PC-3 (cell line): Measurements from ENCODE around the gene ALG2. TPM values are rescaled to one million over a fixed set of nuclear protein-coding genes. Genes with fewer than 3 reads are reported as not detected.

ENCODE experiments used
- ATAC-seq: fragments of 200-7000 bp; cut with Tn5 transposase; 2 replicates; pipeline ENCODE4 v1.9.1; 2020; ENCODE audit warnings: mild to moderate bottlenecking, moderate library complexity
- BruUV-seq: library from RNA; stranded (reverse); fragments of 400-500 nt; replicated peaks from 2 replicates; lab custom pipeline; 2021; lab: Mats Ljungman, UMichigan
- CTCF ChIA-PET: fragments of 300-600 bp; sonication (Branson Sonifier 250); formaldehyde crosslinking; loops from one replicate; lab custom pipeline; 2022; ENCODE audit warnings: antibody characterized with exemption; lab: Charles Lee
- POLR2A ChIA-PET: fragments of 300-600 bp; sonication (Branson Sonifier 250); formaldehyde crosslinking; loops from one replicate; lab custom pipeline; 2022; ENCODE audit warnings: antibody characterized with exemption; ENCODE audit not compliant: unreplicated experiment; lab: Charles Lee
- DNase-seq: peaks from one replicate; pipeline ENCODE4 v3.0.0-alpha.2; 2015
- H2AFZ ChIP-seq: fragments of 300-600 bp; sonication (generic); 2 replicates; pipeline ENCODE4 v1.6.0; 2016; ENCODE audit warnings: antibody characterized with exemption, low read length
- H3F3A ChIP-seq: fragments of 300-600 bp; sonication (generic); one replicate; pipeline ENCODE4 v1.6.0; 2017; ENCODE audit warnings: antibody characterized with exemption, low read length, control low read depth, mild to moderate bottlenecking; ENCODE audit not compliant: unreplicated experiment
- H3K27ac ChIP-seq: fragments of 300-600 bp; sonication (generic); 2 replicates; pipeline ENCODE4 v1.5.1; 2016; ENCODE audit warnings: mild to moderate bottlenecking, low read length
- H3K27me3 ChIP-seq: fragments of 300-600 bp; sonication (generic); 2 replicates; pipeline ENCODE4 v1.6.1; 2016; ENCODE audit warnings: low read length, mixed read lengths
- H3K36me3 ChIP-seq: fragments of 300-600 bp; sonication (generic); 2 replicates; pipeline ENCODE4 v1.6.1; 2016; ENCODE audit warnings: low read depth, mixed run types, low read length, mixed read lengths
- H3K4me1 ChIP-seq: fragments of 300-600 bp; sonication (generic); 2 replicates; pipeline ENCODE4 v1.5.1; 2016; ENCODE audit warnings: low read length; ENCODE audit not compliant: insufficient read depth
- H3K4me2 ChIP-seq: fragments of 300-600 bp; sonication (generic); 2 replicates; pipeline ENCODE4 v1.6.0; 2016; ENCODE audit warnings: low read length
- H3K4me3 ChIP-seq: fragments of 300-600 bp; sonication (generic); 2 replicates; pipeline ENCODE4 v1.5.1; 2016; ENCODE audit warnings: mild to moderate bottlenecking, low read length, mixed read lengths
- H3K79me2 ChIP-seq: fragments of 300-600 bp; sonication (generic); 2 replicates; pipeline ENCODE4 v1.6.1; 2017; ENCODE audit warnings: low read length, mixed read lengths
- H3K9ac ChIP-seq: fragments of 300-600 bp; sonication (generic); 2 replicates; pipeline ENCODE4 v1.6.0; 2016; ENCODE audit warnings: mild to moderate bottlenecking, low read length
- H3K9me2 ChIP-seq: fragments of 300-600 bp; sonication (generic); replicated peaks from 2 replicates; pipeline ENCODE4 v1.6.1; 2016; ENCODE audit warnings: mixed run types, low read length, mixed read lengths
- H3K9me3 ChIP-seq: fragments of 300-600 bp; sonication (generic); 2 replicates; pipeline ENCODE4 v1.6.1; 2016; ENCODE audit warnings: low read length, mixed read lengths
- H4K20me1 ChIP-seq: fragments of 300-600 bp; sonication (generic); 2 replicates; pipeline ENCODE4 v1.6.1; 2016; ENCODE audit warnings: low read length, mixed read lengths
- EZH2 ChIP-seq: fragments of 300-600 bp; sonication (generic); IDR thresholded peaks from one replicate; pipeline ENCODE4 v1.6.1; 2017; ENCODE audit warnings: antibody characterized with exemption, mild to moderate bottlenecking, low read length; ENCODE audit not compliant: unreplicated experiment
- EZH2phosphoT487 ChIP-seq: fragments of 300-600 bp; sonication (generic); IDR thresholded peaks from 2 replicates; pipeline ENCODE4 v1.6.1; 2018; ENCODE audit warnings: mild to moderate bottlenecking, antibody characterized with exemption, low read length, borderline replicate concordance
- intact Hi-C: fragments of 100-400 bp; cut with micrococcal nuclease; formaldehyde crosslinking; loops from 2 replicates; pipeline ENCODE4 v1.9.0; 2023
- total RNA-seq: library from RNA; depleted of rRNA; stranded (reverse); fragments of >200 nt; gene quantifications from 2 replicates; pipeline ENCODE4 v1.2.3, GENCODE V29; 2014
- TF ChIP-seq, protein P1 (sequence below): fragments of 300-600 bp; sonication (generic); conservative IDR thresholded peaks from 2 replicates; pipeline ENCODE4 v1.5.1; 2017; ENCODE audit warnings: antibody characterized with exemption, low read depth, mild to moderate bottlenecking, low read length

Gene ALG2
- total RNA-seq, 1 experiment from 2014 or later = 33.2 TPM

DNA sequence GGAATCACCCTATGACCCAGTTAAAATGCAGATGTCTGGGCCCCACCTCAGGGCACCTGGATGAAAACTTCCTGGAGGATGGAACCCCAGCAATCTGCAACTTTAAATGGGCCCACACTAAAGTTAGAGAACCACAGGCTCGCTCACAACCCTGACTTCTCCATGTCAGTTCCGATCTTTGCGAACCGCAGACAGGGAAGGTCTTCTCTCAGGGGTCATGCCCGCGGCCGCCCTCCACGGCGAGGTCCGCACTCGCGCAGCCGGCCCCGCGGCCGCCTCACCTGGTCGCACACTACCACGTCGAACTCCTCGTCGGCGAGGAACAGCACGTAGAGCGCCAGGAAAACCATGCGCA, 499 bp downstream of the ALG2 start:
- Histone ChIP-seq H2AFZ (peak overlapping the region; percentile 77), H3K4me1 (peaks cover 11% of the 10 kb centered on the region; the same call in 1 of the 2 replicates), H3K9me2 (no peaks in the 10 kb centered on the region), H3K36me3 (peaks cover 23% of the 10 kb centered on the region), H3K27ac (peak overlapping the region; percentile 82), H3K4me2 (peak overlapping the region; percentile 95), H3K9ac (peak overlapping the region; percentile 98), H3K79me2 (peaks cover 89% of the 10 kb centered on the region), H3K4me3 (peak overlapping the region; percentile 94), H3F3A (no peaks in the 10 kb centered on the region), H3K9me3 (no peaks in the 10 kb centered on the region), H3K27me3 (no peaks in the 10 kb centered on the region), H4K20me1 (peaks cover 18% of the 10 kb centered on the region)
- ChIA-PET POLR2A (no interaction called here), CTCF (interaction anchor here (0.6 kb wide), 1 partner anchor 668 kb away, joined by 3 read pairs; no protein-coding TSS in a partner anchor)
- TF ChIP-seq EZH2phosphoT487 (no peak), EZH2 (no peak)
- TF ChIP-seq, protein P1, sequence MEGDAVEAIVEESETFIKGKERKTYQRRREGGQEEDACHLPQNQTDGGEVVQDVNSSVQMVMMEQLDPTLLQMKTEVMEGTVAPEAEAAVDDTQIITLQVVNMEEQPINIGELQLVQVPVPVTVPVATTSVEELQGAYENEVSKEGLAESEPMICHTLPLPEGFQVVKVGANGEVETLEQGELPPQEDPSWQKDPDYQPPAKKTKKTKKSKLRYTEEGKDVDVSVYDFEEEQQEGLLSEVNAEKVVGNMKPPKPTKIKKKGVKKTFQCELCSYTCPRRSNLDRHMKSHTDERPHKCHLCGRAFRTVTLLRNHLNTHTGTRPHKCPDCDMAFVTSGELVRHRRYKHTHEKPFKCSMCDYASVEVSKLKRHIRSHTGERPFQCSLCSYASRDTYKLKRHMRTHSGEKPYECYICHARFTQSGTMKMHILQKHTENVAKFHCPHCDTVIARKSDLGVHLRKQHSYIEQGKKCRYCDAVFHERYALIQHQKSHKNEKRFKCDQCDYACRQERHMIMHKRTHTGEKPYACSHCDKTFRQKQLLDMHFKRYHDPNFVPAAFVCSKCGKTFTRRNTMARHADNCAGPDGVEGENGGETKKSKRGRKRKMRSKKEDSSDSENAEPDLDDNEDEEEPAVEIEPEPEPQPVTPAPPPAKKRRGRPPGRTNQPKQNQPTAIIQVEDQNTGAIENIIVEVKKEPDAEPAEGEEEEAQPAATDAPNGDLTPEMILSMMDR = no peak
- no peak for DNase-seq
- no TSS peak for BruUV-seq
- intact Hi-C loops = loop anchor here (5.0 kb wide), 1 partner anchor 601 kb away; the partner anchor contains the start of gene NR4A3
- no peak for ATAC-seq

DNA sequence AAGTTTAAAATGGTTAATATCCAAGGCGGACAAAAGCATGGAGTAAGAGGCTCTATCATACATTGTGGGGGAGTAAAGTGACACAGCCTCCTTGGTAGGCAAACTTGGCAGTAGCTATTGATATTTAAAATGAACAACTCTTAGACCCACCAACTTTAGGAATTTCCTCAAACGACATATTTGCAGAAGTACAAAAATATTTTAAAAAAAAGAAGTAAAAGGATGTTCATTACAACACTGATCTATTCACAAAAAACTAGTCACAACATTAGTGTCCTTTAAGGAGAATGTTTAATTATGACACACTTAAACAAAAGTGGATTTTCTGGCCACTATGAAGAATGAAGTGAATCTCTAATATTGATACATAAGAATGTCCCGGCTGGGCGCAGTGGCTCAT, 1.7 kb downstream of the ALG2 start:
- H3K79me2 ChIP-seq = peaks cover 78% of the 10 kb centered on the region
- intact Hi-C loops = loop anchor here (5.0 kb wide), 1 partner anchor 602 kb away; the partner anchor contains the start of gene NR4A3
- H3K4me2 ChIP-seq = peak overlapping the region; percentile 95
- H3K4me1 ChIP-seq = peaks cover 11% of the 10 kb centered on the region; the same call in 1 of the 2 replicates
- H3K9me3 ChIP-seq = no peaks in the 10 kb centered on the region
- TF ChIP-seq EZH2 (no peak), EZH2phosphoT487 (no peak)
- TF ChIP-seq, protein P1 = no peak
- no TSS peak for BruUV-seq
- H3K4me3 ChIP-seq = peak overlapping the region; percentile 32; the same call in 1 of the 2 replicates
- ATAC-seq (no peak), DNase-seq (no peak)
- H3K27ac ChIP-seq = no peak overlapping the region
- ChIA-PET CTCF (no interaction called here), POLR2A (no interaction called here)
- no peak overlapping the region for H3K9ac ChIP-seq
- H3K9me2 ChIP-seq = no peaks in the 10 kb centered on the region
- no peaks in the 10 kb centered on the region for H3K27me3 ChIP-seq
- no peak overlapping the region for H2AFZ ChIP-seq
- H4K20me1 ChIP-seq = peaks cover 18% of the 10 kb centered on the region
- H3F3A ChIP-seq = no peaks in the 10 kb centered on the region
- peaks cover 23% of the 10 kb centered on the region for H3K36me3 ChIP-seq

DNA sequence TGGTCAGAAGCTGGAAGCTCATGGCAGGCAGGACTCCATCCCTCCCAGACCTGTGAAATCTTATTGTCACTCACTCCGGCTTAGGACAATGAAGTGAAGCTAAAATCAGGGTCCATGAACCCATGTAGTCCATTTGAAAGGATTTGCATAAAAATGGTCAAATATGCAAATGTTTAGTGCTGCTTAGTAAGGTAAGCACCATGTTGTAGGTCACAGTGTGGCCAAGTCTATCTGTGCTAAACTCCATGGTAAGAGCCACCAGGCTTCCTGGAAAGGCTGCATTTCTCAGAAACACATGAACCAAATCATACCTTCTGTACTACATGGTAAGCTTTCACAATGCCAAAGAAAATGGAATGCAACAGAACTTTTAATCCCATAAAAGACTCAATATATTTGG, 5.7 kb downstream of the ALG2 start:
- H3K4me3 ChIP-seq = no peak overlapping the region
- DNase-seq (no peak), ATAC-seq (no peak)
- intact Hi-C loops = no loop called here
- peaks cover 18% of the 10 kb centered on the region for H4K20me1 ChIP-seq
- H3K9me2 ChIP-seq = no peaks in the 10 kb centered on the region
- no peaks in the 10 kb centered on the region for H3K9me3 ChIP-seq
- no peak overlapping the region for H3K4me2 ChIP-seq
- CTCF ChIA-PET = no interaction called here
- H3K9ac ChIP-seq = no peak overlapping the region
- peaks cover 12% of the 10 kb centered on the region for H3K36me3 ChIP-seq
- peaks cover 3% of the 10 kb centered on the region; the same call in 1 of the 2 replicates for H3K4me1 ChIP-seq
- H3F3A ChIP-seq = no peaks in the 10 kb centered on the region
- BruUV-seq = no TSS peak
- H2AFZ ChIP-seq = no peak overlapping the region
- H3K79me2 ChIP-seq = peaks cover 40% of the 10 kb centered on the region
- TF ChIP-seq EZH2 = no peak
- TF ChIP-seq, protein P1 = no peak
- no peak for TF ChIP-seq EZH2phosphoT487
- no peaks in the 10 kb centered on the region for H3K27me3 ChIP-seq
- no peak overlapping the region for H3K27ac ChIP-seq
- POLR2A ChIA-PET = no interaction called here
